Right lobe of liver (tissue), 4 donors: ENCODE results near the gene ZSWIM1.

Experiments used
- POLR2A ChIP-seq: fragments of 450-650 bp; IDR thresholded peaks from one replicate; pipeline ENCODE4 v1.6.1; 2017; ENCODE audit warnings: antibody characterized with exemption, mild to moderate bottlenecking
- TF ChIP-seq, protein P1 (sequence below), 4 donors: fragments of 200-600 bp in 3 of 4; fragments of 450-650 bp in 1 of 4; IDR thresholded peaks; one replicate each; pipeline versions ENCODE4 v1.5.1 to v1.8.0; 2016 to 2022; ENCODE audit warnings: antibody characterized with exemption in 4 of 4, mild to moderate bottlenecking in 2 of 4
- donor health status: DM: no; HTN: no; CAD: no.
- donor health status: DM: no; HTN: no; CAD: no.
- donor health status: DM: no; HTN: yes; CAD: no.

DNA sequence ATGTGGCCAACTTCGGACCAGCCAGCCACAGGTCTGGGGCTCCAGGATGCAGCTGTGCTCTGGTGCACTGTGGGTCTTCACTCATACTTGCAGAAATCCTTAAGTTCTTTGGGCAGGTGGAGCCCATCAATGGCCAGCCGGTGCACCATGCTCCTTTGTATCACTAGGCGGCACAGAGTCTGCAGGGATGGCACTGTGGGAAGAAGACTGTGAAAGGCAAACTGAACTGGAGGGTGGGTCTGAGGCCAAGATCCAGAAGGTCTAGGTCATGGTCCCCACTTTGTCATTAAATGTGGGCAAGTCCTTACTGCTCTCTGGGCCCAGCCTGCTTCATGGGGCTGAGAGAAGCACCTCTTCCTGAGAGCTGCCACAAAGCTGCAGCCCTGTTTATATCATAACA is 7.7 kb downstream of the ZSWIM1 start:
- TF ChIP-seq POLR2A, result no peak
- TF ChIP-seq, protein P1, sequence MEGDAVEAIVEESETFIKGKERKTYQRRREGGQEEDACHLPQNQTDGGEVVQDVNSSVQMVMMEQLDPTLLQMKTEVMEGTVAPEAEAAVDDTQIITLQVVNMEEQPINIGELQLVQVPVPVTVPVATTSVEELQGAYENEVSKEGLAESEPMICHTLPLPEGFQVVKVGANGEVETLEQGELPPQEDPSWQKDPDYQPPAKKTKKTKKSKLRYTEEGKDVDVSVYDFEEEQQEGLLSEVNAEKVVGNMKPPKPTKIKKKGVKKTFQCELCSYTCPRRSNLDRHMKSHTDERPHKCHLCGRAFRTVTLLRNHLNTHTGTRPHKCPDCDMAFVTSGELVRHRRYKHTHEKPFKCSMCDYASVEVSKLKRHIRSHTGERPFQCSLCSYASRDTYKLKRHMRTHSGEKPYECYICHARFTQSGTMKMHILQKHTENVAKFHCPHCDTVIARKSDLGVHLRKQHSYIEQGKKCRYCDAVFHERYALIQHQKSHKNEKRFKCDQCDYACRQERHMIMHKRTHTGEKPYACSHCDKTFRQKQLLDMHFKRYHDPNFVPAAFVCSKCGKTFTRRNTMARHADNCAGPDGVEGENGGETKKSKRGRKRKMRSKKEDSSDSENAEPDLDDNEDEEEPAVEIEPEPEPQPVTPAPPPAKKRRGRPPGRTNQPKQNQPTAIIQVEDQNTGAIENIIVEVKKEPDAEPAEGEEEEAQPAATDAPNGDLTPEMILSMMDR (IDR thresholded peaks at IDR 0.05), result no peak
